Measurements from ENCODE around the gene FAM229A. TPM values are rescaled to one million over a fixed set of nuclear protein-coding genes. Genes with fewer than 3 reads are reported as not detected.

FAM229A gene
- total RNA-seq, 1 experiment from 2014 or later, result 5.6 TPM

DNA sequence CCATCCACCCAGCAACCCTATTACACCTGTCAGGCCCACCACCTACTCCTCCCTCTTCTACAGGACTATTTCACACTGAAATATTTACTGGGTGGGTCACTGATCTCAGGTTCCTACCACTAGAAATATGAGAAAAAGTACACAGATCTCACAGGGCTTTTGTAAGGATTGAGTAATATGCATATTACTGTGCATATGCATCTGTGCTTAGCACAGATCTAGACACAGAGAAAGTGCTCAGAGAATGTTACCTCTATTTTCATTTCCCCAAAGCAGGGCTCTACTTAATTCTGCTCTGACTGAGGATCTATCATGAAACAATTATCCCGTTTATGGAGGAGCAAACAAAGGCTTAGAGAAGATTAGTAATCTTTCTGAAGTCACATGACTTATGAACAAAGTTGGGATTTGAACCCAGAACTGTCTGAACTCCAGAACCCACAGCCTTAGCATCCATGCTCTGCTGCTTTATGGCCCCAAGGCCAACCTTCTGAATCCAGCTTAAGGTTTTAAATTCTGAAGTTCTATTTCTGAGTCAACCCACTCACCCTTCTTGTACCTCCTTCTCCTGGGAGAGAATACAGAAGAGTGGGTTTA is 11.8 kb upstream of the FAM229A start:
- Mint-ChIP-seq H3K9me3 (no peaks in the 10 kb centered on the region), H3K27ac (no peak overlapping the region), H3K4me1 (no peaks in the 10 kb centered on the region), H3K4me3 (no peak overlapping the region), H3K36me3 (ENCODE audit: insufficient read depth in 1 of 3, low read depth in 3 of 3) (peaks cover 22 to 76% (median 72%) of the 10 kb centered on the region in 3 experiments; a peak in 6 of 7 replicates), H3K27me3 (ENCODE audit: low read depth) (no peaks in the 10 kb centered on the region)
- H2BK5ac ChIP-seq (ENCODE audit: insufficient read length, low read length), result no peak overlapping the region
- no peak overlapping the region for H2BK120ac ChIP-seq (ENCODE audit: low read depth, low read length, poor library complexity, severe bottlenecking)
- H2BK12ac ChIP-seq (ENCODE audit: insufficient read length, low read depth, low read length), result no peak overlapping the region
- H2AFZ ChIP-seq (ENCODE audit: low read length), result no peak overlapping the region
- H2BK15ac ChIP-seq (ENCODE audit: low read depth, low read length), result no peak overlapping the region
- no peaks in the 10 kb centered on the region for H3K9me3 ChIP-seq (ENCODE audit: control insufficient read depth, low read depth, low read length)
- no peak overlapping the region for H3K23ac ChIP-seq (ENCODE audit: insufficient read length, low read depth, low read length)
- no peak overlapping the region for H3K56ac ChIP-seq (ENCODE audit: insufficient read length, low read depth, low read length)
- no peak overlapping the region for H3K27ac ChIP-seq (ENCODE audit: insufficient read length, low read depth, low read length)
- DNase-seq, result no peak
- no peak overlapping the region for H3K14ac ChIP-seq (ENCODE audit: insufficient read depth, low read length)
- H4K8ac ChIP-seq (replicated peaks; ENCODE audit: insufficient read length, low read depth, low read length), result no peak overlapping the region
- H3K27me3 ChIP-seq (ENCODE audit: insufficient read depth, low read length), result no peaks in the 10 kb centered on the region
- no peak overlapping the region for H3K4ac ChIP-seq (ENCODE audit: low read depth, low read length)
- no peaks in the 10 kb centered on the region for H3K79me1 ChIP-seq (ENCODE audit: insufficient read depth, low read depth, low read length, poor library complexity, severe bottlenecking)
- H4K20me1 ChIP-seq (ENCODE audit: control insufficient read depth, insufficient read depth, insufficient read length), result no peaks in the 10 kb centered on the region
- H2BK20ac ChIP-seq (ENCODE audit: low read depth, low read length, poor library complexity, severe bottlenecking), result no peak overlapping the region
- H3K23me2 ChIP-seq (ENCODE audit: insufficient read length, low read depth, low read length, poor library complexity, severe bottlenecking), result no peaks in the 10 kb centered on the region
- no peak overlapping the region for H3K18ac ChIP-seq (ENCODE audit: insufficient read length, low read depth, low read length)
- no peak overlapping the region for H3K9ac ChIP-seq (ENCODE audit: extremely low read depth, insufficient read length, low read length)
- no peak overlapping the region for H4K5ac ChIP-seq (ENCODE audit: insufficient read length, low read depth, low read length)
- no peak overlapping the region for H3K4me2 ChIP-seq (ENCODE audit: insufficient read depth, insufficient read length, low read length)
- H3K4me1 ChIP-seq (ENCODE audit: insufficient read depth, low read length), result no peaks in the 10 kb centered on the region
- H3T11ph ChIP-seq (ENCODE audit: low read length), result no peak overlapping the region
- no CpG with 5 or more reads among the region's 1 CpG for WGBS (ENCODE audit: extremely low coverage, insufficient read length, low lambda C conversion rate)
- H4K91ac ChIP-seq (ENCODE audit: insufficient read length, low read depth, low read length), result no peak overlapping the region
- TF ChIP-seq, protein P1, sequence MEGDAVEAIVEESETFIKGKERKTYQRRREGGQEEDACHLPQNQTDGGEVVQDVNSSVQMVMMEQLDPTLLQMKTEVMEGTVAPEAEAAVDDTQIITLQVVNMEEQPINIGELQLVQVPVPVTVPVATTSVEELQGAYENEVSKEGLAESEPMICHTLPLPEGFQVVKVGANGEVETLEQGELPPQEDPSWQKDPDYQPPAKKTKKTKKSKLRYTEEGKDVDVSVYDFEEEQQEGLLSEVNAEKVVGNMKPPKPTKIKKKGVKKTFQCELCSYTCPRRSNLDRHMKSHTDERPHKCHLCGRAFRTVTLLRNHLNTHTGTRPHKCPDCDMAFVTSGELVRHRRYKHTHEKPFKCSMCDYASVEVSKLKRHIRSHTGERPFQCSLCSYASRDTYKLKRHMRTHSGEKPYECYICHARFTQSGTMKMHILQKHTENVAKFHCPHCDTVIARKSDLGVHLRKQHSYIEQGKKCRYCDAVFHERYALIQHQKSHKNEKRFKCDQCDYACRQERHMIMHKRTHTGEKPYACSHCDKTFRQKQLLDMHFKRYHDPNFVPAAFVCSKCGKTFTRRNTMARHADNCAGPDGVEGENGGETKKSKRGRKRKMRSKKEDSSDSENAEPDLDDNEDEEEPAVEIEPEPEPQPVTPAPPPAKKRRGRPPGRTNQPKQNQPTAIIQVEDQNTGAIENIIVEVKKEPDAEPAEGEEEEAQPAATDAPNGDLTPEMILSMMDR (conservative IDR thresholded peaks at IDR 0.05), result no peak
- no peak overlapping the region for H2AK5ac ChIP-seq (ENCODE audit: insufficient read length, low read length)
- no peaks in the 10 kb centered on the region for H3K79me2 ChIP-seq (ENCODE audit: insufficient read depth, low read length)
